Colon (tissue), 2 donors: ENCODE measurements around the gene TRPM3.

Experiments
- FAIRE-seq: peaks from 2 replicates; lab custom pipeline; 2012; peaks lifted over from hg19 to GRCh38; lab: Jason Lieb, UNC
- donor health status: control.
- donor health status: control.

TRPM3 gene

DNA sequence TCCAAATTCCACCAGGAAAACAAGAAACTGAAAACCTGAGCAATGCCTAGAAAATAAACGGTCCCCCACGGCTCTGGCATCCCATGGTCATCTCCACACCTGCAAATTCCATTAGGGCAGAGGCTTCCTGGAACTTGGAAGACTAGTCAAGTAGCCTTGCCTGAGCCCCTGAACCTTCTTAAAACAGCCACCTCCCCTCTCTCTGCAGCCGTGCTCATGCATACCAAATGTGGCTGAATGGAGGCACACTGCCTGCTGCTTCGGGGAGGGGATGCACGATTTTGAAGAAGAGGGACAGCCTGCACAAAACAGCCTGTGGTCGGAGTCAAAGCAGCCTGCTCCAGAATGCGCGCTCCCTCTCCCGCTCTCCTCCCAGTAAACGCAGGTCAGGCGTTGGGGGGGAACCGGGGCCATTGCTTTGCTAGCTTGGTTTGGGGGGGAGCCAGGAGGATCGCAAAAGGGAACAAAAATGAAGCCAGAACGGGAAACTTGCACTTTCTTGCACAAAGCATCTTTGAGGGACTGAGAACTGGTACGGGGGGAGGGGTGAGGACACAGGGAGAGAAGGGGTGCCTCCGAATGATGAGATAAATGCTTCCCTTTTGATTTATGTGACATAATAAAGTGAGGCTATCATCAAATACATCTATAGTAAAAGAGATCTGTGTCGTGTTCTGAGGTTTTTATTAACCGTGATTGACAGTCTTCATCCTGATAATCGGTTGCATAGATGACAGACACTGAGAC, at the start of gene TRPM3:
TRPM3 (minus strand) TSS at position 347 of the 747 bp plus-strand sequence; CDS start at position 80, 267 bp downstream.
- no peak for FAIRE-seq

DNA sequence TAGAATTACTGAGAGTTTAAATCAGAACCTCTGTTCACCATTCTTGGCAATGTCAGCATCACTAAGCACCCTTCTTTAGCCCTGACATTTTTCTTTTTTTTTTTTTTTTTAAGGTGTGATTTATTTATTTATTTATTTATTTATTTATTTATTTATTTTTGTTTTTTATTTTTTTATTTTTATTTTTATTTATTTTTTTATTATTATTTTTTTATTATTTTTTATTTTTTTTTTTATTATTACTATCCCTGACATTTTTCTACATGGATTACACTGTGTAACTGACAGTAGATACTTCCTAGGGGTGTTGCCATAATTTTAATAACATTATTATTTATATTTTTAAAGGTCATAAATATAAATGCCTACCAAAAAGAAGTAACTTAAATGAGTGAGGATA, 47.0 kb upstream of the TRPM3 start:
- FAIRE-seq: no peak

DNA sequence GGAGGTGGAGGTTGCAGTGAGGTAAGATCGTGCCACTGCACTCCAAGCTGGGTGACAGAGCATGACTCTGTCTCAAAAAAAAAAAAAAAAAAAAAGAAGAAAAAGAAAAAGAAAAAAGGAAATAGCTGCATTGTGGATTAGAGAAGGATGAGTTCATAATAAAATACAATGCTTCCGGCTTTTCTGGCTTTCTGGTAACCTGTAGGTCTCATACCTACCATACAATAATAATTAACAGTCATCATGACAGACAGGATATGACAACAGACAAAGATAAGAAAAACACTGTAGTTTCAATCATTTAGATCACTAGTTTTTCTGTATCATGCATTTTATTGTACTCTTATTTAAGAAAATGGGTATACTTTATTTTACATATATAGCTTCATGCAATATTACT, 40.7 kb upstream of the TRPM3 start:
- no peak for FAIRE-seq

DNA sequence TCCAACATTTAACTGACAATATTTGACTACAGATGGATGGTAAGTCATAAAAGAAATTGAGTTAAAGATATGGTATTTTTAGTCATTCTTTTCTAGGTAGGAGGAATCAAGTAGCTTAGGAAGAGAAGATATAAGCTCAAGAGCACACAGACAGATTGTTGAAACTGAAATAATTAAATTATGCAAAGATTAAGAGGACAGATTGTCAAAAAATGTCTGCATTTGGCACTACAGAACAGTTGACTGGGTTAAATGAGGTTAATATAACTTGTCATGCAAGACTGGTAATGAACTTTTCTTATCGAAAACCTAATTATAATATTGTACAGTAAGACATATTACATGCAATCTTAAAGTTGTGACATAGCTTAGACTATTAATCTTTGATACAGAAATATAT, 36.3 kb upstream of the TRPM3 start:
- FAIRE-seq: no peak

DNA sequence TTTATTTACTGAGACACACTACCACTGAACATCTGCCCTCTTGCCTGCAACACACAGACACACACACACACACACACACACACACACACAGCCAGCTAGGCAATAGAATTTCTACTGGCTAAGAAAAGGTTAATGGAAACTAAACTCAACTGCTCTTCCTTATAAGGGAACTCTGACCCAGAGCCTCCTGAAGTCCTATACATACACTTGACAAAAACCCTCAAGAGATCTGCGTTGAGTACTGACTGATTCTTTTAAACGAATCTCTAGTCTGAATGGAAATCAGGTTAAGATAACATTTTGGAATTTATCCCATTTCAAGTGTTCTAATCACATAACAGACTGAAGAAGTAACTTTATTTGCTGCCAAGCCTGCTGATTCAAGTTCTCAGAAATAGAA, 25.9 kb upstream of the TRPM3 start:
- FAIRE-seq: no peak

DNA sequence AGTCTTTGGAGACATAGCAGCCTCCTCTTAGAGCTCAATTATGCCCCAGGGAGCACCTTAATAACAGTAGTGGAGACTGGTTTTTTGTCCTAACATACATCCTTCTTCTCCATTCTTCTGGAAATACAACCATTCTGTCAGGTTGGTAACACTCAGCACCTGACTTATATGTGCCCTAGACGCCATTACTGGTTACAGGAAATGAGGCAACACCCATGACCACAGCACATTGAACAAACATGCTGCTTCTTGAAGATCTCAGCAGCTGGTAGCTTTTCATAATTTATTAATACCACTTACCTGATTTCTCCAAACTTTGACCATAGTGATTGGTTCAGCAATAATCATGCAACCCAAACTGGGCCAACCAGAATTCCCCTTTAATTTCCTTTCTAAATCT, 25.1 kb upstream of the TRPM3 start:
- no peak for FAIRE-seq

DNA sequence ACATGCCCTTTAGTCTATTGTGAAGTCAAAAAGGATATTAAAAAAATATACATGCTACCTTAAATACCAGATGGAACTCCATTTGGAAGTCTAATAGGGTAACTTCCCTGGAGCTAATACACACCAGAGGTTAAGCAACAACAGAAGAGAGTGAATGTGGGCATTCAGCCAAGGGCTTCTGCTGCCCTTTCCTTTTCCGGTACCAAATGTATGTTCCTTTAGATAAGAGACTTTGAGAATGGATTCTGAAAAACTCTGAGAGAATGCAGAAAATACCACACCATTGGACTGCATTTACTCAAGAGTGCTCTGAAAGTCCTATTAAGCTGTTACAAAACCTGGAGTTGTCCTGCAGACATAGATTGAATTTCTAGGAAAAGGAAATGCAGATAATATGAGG, 23.8 kb upstream of the TRPM3 start:
- no peak for FAIRE-seq

DNA sequence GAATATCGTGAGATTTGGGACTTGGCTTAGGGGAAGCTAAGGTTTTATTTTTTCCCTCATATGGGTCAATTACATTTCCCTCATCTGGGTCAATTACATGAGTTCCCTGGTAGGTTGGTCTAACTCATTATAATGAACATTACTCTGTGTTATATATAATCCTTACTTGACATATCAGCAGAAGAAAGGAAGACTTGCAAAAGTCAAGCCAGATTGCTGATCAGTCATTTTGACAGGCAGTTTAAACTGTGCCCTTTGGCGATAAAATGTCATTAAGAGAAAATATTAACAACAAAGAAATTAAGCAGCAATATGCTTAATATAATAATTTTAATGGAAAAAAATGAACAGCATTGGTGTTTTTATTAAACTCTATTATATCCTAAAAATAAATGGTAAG, 23.1 kb upstream of the TRPM3 start:
- no peak for FAIRE-seq

DNA sequence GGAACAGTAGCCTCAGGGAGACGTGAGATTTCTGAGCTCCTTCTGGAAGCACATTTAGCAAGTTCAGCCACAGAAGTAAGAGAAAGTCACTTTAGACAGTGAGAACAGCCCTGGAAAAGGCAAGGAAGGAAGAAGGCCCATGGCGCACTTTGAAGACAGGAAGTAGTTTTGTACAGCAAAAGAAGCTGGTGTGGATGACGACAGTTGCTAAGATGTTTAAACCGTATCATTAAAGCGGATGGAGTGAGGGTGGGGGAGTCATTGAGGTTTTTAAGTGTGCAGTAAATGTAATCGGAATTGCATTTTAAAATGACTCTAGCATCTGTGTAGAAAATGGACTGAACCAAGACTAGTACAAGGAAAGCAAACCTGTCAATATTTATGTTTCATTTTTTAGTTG, 15.3 kb upstream of the TRPM3 start:
- FAIRE-seq: no peak

DNA sequence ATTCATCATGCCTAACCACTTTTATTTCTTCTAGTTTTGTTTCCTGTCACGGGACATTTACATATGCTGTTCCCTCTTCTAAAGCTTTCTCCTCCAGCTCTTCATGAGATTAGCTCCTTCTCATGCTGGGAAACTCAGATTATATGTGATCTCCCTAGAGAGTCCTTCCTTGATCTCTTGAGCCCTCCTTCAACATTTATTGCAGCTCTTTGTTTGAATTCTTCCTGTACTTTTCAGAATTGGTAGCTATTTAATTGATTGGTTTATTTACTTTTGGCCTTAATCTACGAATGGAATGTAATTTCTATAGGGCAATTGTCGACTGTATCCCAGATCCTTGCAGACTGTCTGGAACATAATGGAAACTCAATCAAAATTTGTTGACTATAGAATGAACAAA, 9.7 kb upstream of the TRPM3 start:
- no peak for FAIRE-seq

DNA sequence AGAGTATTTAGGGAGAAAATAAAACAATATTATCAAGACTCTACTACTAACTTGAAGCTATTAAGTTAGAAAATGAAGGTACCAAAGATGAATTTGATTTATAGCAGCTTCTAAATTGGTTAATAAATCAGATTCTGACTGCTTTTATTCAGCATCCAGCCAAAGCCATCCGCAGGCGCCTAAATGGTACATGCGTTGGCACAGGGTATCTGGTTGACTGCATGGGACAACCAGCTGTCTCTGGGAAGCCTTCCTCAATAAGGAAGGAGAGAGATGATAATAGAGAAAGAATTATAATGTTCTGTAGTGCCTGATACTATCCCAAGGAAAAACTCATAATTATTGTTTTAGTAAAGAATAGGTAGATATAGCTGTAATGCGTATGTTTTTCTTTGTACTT, 9.1 kb upstream of the TRPM3 start:
- no peak for FAIRE-seq

DNA sequence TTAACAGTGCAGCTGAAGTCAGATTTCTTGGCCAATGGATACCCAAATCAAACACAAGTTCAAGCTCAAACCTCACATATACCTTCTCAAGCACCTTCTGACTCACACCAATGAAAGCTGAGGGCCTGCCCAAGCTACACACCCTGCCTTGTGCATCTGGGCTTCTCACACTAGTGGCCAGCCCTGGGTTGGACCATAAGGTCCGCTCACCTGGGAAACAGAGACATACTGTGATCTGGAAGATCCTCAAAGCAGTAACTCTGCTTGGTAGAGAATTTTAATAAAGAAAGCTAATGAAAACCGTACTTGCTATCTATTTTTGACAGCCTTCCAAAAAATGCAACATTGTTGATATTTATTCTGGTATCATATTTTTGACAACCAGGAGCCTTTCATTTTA, 7.4 kb upstream of the TRPM3 start:
- FAIRE-seq: no peak

DNA sequence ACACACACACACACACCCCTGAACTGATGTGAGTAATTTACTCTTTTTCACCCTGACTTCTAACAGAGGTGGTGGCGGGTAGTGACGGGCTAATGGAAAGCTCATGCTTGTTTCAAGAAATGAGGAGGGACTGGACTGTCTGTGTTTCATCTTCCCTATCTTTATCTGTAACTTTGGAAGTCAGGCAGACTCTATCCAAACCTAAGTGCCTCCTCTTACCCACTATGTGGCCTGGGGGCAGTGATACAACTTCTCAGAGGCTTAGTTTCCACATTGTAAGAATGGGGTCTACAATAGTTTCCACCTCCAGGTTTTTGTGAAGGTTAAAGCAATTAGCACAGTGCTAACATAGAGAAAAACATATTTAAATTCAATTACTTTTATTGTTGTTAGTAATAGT, 5.9 kb upstream of the TRPM3 start:
- no peak for FAIRE-seq

DNA sequence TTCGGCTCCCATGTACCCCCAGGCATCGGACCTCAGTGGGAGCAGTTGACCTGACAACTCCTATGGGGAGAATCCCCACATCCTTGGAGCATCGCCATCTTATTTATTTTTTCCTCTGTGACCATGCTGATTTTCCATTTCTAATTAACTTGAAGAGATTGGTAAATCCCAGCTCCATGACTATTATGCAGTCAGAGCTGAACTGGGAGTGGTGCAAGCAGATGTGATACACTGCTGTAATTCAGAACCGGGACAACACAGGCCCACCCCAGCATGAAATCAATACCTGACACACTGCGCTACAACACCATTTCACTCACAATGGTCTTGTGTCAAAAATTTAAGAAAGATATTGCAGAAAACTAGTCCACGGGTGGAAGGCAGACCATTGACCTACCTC, 1.0 kb upstream of the TRPM3 start:
- no peak for FAIRE-seq

DNA sequence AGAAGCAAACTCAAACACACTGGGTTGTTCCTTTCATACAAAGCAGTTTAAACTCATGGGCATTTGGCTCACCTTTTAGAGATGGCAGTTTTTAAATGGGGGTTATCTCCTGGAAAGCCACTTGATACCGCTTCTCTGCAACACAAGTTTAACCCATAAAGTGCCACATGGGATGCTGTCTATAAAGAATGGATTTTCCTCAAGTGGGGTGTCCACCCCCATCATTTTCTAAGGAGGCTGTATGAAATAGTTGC, 528 bp upstream of the TRPM3 start:
- no peak for FAIRE-seq

DNA sequence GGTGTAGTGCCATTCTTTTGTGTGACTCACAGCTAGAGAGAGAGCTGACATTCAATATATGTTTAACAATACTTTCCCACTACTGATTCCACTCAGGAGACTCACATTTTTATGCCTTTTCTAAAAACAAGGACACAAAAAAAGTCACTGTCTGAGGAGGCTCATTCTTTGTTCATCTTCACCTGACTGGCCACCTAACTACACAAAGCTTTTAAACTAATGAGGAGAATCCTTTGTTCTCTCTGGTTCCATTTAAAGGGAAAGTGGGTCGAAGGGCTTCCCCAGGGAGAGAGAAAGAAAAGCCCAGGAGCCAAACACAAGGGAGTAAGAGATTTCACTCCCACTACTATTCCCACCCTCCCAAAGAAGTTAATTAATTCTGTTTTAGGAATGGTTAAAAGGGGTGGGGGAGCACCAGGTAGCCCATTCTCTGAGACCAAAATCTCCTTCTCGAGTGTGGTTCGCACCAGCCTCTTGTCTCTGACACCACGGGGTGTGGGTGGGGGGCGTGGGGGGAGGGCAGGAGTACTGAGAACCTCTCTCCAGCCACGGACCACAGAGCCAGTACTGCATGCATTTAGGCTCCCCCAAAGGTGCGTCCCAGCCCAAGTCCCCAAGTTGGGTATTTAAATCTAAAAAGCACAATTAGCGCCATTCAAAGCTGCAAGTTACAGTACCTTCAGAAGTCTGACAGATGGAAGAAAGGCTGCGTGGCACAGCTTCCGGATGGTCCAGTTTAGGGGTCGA, 747 bp downstream of the TRPM3 start:
- FAIRE-seq: no peak

DNA sequence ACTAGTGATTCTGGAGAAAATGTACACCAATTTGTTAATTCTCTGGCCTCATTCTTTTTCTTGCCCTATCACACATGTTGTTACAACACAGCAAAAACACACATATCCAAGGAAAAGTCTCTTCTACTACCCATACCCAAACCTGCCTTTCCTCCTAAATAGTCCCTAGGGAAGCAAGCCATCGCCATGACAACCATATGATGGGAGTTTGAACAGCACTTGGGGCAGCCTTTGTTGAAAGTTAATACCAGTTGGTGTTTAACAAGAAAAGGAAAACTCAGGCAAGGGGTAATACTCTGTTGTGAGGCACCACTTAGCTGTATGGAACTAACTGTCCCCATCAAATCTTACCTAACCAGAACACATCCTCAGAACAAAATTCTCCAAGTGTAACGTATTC, 1.7 kb downstream of the TRPM3 start:
- FAIRE-seq: no peak

DNA sequence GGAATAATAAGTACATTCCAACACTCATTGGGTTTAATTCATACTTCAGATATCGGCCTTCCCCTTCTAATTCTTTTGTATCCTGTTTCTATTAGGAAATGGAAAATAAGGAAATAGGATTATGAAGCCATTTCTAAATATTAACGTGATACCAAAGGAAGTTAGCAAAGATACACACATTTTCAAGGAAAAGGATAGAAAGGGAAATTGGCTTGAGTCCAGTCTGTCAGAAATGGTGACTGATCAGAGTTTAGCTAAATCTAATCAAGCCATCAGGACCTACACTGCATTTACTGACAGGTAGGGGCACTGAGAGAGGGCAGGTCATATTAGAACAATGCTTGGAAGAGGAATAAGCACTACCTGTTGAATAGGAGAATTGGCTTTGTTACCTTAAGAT, 3.1 kb downstream of the TRPM3 start:
- FAIRE-seq: no peak

DNA sequence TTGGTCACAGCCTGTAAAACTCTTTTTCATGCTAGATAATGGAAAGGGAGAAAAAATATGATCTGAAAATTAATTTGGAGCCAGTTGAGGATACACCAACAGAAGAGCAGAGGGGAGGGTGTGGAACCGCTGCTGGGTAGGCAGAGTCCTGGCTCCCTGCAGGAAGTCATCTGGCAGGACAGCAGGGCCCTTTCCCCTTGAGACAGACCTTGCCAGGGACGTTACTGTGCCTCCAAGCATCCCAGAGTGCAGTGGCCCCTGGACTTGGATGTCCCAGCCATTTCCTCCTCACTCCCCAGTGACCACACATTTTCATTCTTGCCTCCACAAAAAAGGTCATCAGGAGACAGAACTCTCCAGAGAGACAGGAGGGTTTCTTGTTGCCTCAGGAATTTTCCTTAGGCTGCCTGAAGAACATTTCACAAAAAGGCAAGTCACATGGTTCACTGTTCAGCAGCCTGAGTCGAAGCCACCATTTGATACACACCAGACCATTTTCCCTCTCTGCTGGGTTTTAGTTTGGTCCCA, 5.9 kb downstream of the TRPM3 start:
- no peak for FAIRE-seq

DNA sequence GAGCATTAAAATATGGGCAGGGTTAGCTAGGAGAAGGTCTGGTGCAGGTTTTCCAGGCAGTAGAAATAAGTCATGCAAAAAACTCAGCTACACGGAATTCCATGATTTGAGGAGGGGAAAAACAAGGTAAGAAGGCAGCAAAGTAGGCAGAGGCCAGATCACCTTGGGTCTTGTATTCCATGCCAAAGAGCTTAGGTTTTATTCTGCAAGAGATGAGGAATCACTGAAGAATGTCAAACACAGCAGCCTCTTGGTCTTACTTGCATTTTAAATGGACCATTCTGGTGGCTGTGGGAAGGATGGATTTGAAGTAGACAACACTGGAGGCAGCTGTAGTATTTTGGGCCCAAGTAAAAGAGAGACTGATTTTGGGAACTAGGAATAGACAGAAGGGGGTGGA, 8.6 kb downstream of the TRPM3 start:
- no peak for FAIRE-seq

DNA sequence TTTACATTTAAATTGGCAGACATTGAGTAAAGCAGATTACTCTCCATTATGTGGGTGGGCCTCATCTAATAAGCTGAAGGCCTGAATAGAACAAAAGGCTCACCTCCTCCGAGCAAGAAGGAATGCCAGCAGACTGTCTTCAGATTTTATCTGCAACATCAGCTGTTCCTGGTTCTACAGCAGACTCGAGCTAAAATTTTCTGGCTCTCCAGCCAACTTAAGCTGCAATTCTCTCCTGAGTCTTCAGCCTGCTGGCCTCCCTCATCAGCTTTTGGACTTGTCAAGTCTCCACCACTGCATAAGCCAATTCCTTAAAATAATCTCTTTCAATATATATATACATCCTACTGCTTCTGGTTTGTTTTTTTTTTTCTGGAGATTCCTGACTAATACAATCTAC, 12.5 kb downstream of the TRPM3 start:
- FAIRE-seq: no peak

DNA sequence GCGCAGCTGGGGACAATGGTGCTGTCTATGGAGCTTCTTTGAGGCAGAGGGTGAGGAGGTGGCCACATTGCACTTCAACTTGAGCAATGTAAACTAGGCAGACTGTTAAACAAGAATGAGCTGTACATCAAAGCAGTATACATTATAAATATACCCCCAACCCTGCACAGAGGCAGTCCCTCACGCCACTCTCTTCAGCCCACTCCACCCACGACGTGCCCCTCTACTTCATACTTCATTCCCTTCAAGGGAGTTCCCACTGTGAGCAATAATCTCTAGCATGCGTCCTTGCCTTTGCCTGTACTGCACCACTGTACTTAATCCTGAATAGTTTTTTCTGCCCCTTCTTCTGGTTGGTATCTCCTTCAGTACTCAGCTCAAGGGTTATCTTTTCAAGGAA, 14.4 kb downstream of the TRPM3 start:
- FAIRE-seq: no peak

DNA sequence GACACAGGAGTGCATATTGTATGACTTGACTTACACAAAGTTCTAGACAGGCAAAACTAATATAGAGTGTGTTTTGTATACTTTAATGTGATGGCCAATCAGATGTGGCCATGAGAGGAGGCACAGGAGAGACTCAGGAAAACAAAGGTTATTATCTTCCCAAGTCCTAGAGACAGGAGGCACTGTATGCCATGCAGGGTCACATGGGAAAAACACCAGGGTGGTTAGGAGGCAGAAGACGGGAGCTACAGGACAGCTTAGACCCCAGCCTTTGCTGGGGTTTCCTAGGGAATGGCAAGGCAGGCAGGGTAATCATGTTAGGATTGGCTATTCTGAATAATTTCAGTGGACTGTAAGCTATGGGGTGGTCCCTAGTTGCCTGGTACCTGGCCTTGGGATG, 16.2 kb downstream of the TRPM3 start:
- no peak for FAIRE-seq

DNA sequence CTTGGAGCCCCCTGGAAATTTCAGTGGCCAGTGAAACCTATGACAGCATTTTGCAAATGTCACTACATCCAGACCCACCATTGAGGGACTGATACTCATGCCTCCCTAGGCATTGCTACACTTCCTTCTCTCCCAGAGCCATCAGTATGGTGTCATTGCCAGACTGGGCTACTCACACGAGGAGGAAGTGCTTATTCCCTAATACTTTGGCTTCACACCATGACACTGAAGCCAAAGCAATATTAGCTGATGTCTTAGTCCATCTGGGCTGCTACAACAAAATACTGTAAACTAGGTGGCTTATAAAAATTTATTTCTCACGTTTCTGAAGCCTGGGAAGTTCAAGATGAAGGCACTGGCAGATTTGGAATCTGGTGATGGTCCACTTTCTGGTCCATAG, 22.6 kb downstream of the TRPM3 start:
- FAIRE-seq: no peak
